Measurements from ENCODE around the gene PLXDC2.

PLXDC2 gene

DNA sequence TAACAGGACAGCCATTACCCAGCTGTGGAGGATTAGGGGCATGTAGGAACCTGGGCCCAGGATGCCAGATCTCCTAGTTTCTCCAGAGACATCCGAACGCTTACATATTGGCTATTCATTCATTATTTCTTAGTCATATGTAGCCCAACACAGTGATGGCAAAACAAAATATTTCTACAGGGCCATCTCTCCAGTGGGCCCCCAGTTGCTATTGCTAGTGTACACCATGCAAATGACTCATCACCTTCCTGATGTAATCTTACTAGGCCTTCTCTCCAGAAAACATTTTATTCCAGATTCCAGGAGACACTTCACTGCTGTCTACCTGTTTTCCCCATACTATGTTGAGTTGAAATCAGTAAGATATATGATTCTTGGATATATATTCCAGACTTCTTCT is 201.7 kb downstream of the PLXDC2 start (continued):
- TF ChIP-seq, protein P1, sequence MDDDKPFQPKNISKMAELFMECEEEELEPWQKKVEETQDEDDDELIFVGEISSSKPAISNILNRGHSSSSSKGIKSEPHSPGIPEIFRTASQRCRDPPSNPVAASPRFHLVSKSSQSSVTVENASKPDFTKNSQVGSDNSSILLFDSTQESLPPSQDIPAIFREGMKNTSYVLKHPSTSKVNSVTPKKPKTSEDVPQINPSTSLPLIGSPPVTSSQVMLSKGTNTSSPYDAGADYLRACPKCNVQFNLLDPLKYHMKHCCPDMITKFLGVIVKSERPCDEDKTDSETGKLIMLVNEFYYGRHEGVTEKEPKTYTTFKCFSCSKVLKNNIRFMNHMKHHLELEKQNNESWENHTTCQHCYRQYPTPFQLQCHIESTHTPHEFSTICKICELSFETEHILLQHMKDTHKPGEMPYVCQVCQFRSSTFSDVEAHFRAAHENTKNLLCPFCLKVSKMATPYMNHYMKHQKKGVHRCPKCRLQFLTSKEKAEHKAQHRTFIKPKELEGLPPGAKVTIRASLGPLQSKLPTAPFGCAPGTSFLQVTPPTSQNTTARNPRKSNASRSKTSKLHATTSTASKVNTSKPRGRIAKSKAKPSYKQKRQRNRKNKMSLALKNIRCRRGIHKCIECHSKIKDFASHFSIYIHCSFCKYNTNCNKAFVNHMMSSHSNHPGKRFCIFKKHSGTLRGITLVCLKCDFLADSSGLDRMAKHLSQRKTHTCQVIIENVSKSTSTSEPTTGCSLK (tag by site-specific recombination; IDR thresholded peaks at IDR 0.05): no peak
- no peak for TF ChIP-seq SP7 (tag by site-specific recombination; IDR thresholded peaks at IDR 0.05)
- no peak for TF ChIP-seq SCRT2 (tag by site-specific recombination; IDR thresholded peaks at IDR 0.05)
- TF ChIP-seq ZNF16 (tag by site-specific recombination; IDR thresholded peaks at IDR 0.05; ENCODE audit: low read depth): no peak
- TF ChIP-seq, protein P2, sequence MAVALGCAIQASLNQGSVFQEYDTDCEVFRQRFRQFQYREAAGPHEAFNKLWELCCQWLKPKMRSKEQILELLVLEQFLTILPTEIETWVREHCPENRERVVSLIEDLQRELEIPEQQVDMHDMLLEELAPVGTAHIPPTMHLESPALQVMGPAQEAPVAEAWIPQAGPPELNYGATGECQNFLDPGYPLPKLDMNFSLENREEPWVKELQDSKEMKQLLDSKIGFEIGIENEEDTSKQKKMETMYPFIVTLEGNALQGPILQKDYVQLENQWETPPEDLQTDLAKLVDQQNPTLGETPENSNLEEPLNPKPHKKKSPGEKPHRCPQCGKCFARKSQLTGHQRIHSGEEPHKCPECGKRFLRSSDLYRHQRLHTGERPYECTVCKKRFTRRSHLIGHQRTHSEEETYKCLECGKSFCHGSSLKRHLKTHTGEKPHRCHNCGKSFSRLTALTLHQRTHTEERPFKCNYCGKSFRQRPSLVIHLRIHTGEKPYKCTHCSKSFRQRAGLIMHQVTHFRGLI (tag by site-specific recombination; IDR thresholded peaks at IDR 0.05): no peak

DNA sequence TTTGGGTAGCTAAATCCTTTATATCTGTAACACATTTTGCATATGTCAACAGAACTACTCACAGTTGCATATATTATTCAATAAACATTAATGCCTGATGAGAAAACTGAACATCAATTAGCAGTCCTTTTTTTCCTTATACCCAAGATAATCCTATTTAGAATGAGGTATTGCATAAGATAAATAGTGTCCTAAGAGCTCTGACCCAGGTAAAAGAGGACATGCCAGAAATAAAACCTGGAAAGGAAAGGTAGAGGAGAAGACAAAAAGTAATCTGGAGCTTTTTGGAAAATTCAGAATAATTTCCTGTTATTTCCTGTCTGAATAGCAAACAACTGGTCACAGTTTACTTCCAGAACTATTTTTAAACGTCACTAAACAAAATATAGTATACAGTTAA is 204.4 kb downstream of the PLXDC2 start:
- Histone ChIP-seq H3K4me3 (ENCODE audit: low read depth, low read length) (no peak overlapping the region), H3K27ac (ENCODE audit: extremely low read depth, low read depth, low read length) (no peak overlapping the region), H3K36me3 (ENCODE audit: control insufficient read depth in 2 of 2, insufficient read depth in 1 of 2, low read length in 2 of 2) (no peaks in the 10 kb centered on the region), H3K4me1 (ENCODE audit: control insufficient read depth, insufficient read depth, low read length) (no peaks in the 10 kb centered on the region), H3K9me3 (ENCODE audit: control insufficient read depth, insufficient read depth, low read depth, low read length) (no peaks in the 10 kb centered on the region)
- CTCF ChIA-PET: no interaction called here
- TF ChIP-seq, protein P3, sequence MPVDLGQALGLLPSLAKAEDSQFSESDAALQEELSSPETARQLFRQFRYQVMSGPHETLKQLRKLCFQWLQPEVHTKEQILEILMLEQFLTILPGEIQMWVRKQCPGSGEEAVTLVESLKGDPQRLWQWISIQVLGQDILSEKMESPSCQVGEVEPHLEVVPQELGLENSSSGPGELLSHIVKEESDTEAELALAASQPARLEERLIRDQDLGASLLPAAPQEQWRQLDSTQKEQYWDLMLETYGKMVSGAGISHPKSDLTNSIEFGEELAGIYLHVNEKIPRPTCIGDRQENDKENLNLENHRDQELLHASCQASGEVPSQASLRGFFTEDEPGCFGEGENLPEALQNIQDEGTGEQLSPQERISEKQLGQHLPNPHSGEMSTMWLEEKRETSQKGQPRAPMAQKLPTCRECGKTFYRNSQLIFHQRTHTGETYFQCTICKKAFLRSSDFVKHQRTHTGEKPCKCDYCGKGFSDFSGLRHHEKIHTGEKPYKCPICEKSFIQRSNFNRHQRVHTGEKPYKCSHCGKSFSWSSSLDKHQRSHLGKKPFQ (tag by site-specific recombination; IDR thresholded peaks at IDR 0.05): no peak
- no peak for TF ChIP-seq ZNF221 (tag by site-specific recombination; IDR thresholded peaks at IDR 0.05; ENCODE audit: borderline replicate concordance)
- TF ChIP-seq HOXC10 (CRISPR knock-in tag; IDR thresholded peaks at IDR 0.05): no peak
- TF ChIP-seq ZIC2 (tag by site-specific recombination; IDR thresholded peaks at IDR 0.05): no peak
- no peak for TF ChIP-seq ZNF223 (tag by site-specific recombination; IDR thresholded peaks at IDR 0.05)
- no peak for TF ChIP-seq ZNF664 (tag by site-specific recombination; IDR thresholded peaks at IDR 0.05)
- POLR2A ChIA-PET: no interaction called here

DNA sequence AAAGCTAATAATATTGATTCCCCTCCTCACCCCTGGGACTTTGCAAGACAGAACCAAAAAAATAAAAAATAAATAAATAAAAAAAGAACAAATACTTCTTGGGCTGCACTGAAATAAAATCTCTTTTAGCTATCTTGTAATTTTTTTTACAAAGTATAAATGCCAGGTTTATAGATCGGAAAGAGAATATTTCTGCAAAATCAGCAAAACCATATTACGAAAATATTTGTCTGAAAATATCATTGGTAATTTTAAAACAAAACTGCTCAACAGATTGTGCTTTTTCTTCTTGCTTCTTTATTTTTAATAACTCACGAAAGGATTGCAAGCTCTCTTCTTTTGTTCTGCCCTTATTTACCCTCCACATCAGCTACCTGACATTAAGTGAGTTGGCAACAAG is 213.3 kb downstream of the PLXDC2 start:
- H3K9me3 ChIP-seq (ENCODE audit: control insufficient read depth, insufficient read depth, low read depth, low read length): no peaks in the 10 kb centered on the region
- no peaks in the 10 kb centered on the region for H3K4me1 ChIP-seq (ENCODE audit: control insufficient read depth, insufficient read depth, low read length)
- no peak overlapping the region for H3K4me3 ChIP-seq (ENCODE audit: low read depth, low read length)
- no peaks in the 10 kb centered on the region for H3K36me3 ChIP-seq (ENCODE audit: control insufficient read depth in 2 of 2, insufficient read depth in 1 of 2, low read length in 2 of 2)
- ChIA-PET POLR2A (no interaction called here), CTCF (no interaction called here)
- no peak overlapping the region for H3K27ac ChIP-seq (ENCODE audit: extremely low read depth, low read depth, low read length)
- no peak for TF ChIP-seq ZNF529 (tag by site-specific recombination; IDR thresholded peaks at IDR 0.05; ENCODE audit: insufficient replicate concordance)
- TF ChIP-seq KLF16 (tag by site-specific recombination; IDR thresholded peaks at IDR 0.05): no peak
- TF ChIP-seq ZNF292 (tag by site-specific recombination; IDR thresholded peaks at IDR 0.05; ENCODE audit: borderline replicate concordance, low read depth): no peak
- TF ChIP-seq, protein P2 (tag by site-specific recombination; IDR thresholded peaks at IDR 0.05): no peak
- TF ChIP-seq SALL2 (tag by site-specific recombination; IDR thresholded peaks at IDR 0.05; ENCODE audit: borderline replicate concordance): no peak
- TF ChIP-seq, protein P4, sequence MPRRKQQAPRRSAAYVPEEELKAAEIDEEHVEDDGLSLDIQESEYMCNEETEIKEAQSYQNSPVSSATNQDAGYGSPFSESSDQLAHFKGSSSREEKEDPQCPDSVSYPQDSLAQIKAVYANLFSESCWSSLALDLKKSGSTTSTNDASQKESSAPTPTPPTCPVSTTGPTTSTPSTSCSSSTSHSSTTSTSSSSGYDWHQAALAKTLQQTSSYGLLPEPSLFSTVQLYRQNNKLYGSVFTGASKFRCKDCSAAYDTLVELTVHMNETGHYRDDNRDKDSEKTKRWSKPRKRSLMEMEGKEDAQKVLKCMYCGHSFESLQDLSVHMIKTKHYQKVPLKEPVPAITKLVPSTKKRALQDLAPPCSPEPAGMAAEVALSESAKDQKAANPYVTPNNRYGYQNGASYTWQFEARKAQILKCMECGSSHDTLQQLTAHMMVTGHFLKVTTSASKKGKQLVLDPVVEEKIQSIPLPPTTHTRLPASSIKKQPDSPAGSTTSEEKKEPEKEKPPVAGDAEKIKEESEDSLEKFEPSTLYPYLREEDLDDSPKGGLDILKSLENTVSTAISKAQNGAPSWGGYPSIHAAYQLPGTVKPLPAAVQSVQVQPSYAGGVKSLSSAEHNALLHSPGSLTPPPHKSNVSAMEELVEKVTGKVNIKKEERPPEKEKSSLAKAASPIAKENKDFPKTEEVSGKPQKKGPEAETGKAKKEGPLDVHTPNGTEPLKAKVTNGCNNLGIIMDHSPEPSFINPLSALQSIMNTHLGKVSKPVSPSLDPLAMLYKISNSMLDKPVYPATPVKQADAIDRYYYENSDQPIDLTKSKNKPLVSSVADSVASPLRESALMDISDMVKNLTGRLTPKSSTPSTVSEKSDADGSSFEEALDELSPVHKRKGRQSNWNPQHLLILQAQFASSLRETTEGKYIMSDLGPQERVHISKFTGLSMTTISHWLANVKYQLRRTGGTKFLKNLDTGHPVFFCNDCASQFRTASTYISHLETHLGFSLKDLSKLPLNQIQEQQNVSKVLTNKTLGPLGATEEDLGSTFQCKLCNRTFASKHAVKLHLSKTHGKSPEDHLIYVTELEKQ (tag by site-specific recombination; IDR thresholded peaks at IDR 0.05; ENCODE audit: borderline replicate concordance): no peak
- no peak for TF ChIP-seq ZNF146 (tag by site-specific recombination; IDR thresholded peaks at IDR 0.05)
- no peak for TF ChIP-seq GLI2 (tag by site-specific recombination; IDR thresholded peaks at IDR 0.05; ENCODE audit: borderline replicate concordance, low read depth)
- no peak for TF ChIP-seq ZNF394 (tag by site-specific recombination; IDR thresholded peaks at IDR 0.05; ENCODE audit: borderline replicate concordance)
- TF ChIP-seq ZNF175 (tag by site-specific recombination; IDR thresholded peaks at IDR 0.05): no peak
- no peak for TF ChIP-seq ZFP41 (tag by site-specific recombination; IDR thresholded peaks at IDR 0.05; ENCODE audit: borderline replicate concordance)
- TF ChIP-seq ZNF221 (tag by site-specific recombination; IDR thresholded peaks at IDR 0.05; ENCODE audit: borderline replicate concordance): no peak
- TF ChIP-seq ZBTB17 (tag by site-specific recombination; IDR thresholded peaks at IDR 0.05): no peak
